Fibroblast of lung (primary cell): ENCODE data around the gene UXS1. TPM values are rescaled to one million over a fixed set of nuclear protein-coding genes. Genes with fewer than 3 reads are reported as not detected.

Source experiments
- DNase-seq, 2 donors: peaks; one replicate each; pipeline versions ENCODE4 v3.0.0 to v3.0.0-alpha.2; 2010; ENCODE audit warnings: low read depth in 2 of 2
- H2AFZ ChIP-seq: 2 replicates; pipeline ENCODE4 v1.5.1; 2012; ENCODE audit warnings: low read length, control low read depth, inconsistent platforms
- H3K27ac ChIP-seq: 2 replicates; pipeline ENCODE4 v1.5.1; 2011; ENCODE audit warnings: low read length, control low read depth; ENCODE audit not compliant: insufficient read depth
- H3K27me3 ChIP-seq: 2 replicates; pipeline ENCODE4 v1.5.1; 2011; ENCODE audit warnings: mild to moderate bottlenecking, low read length; ENCODE audit not compliant: control insufficient read depth, insufficient read depth
- H3K36me3 ChIP-seq: 2 replicates; pipeline ENCODE4 v1.5.1; 2011; ENCODE audit warnings: low read length; ENCODE audit not compliant: control insufficient read depth, insufficient read depth
- H3K4me1 ChIP-seq: 2 replicates; pipeline ENCODE4 v1.5.1; 2011; ENCODE audit warnings: low read length; ENCODE audit not compliant: control insufficient read depth, insufficient read depth; ENCODE audit errors: extremely low read depth
- H3K4me2 ChIP-seq: 2 replicates; pipeline ENCODE4 v1.5.1; 2011; ENCODE audit warnings: low read length, control low read depth; ENCODE audit not compliant: insufficient read depth; ENCODE audit errors: extremely low read depth
- H3K4me3 ChIP-seq, 4 experiments: fragments of 200-600 bp in 1 of 4; sonication (generic) in 1 of 4; replicated peaks in 1 of 4; 2 replicates each; pipeline ENCODE4 v1.5.1; 2011 to 2016; ENCODE audit warnings: low read length in 4 of 4, low read depth in 3 of 4, mild to moderate bottlenecking in 3 of 4, control low read depth in 2 of 4, inconsistent platforms in 1 of 4, mixed read lengths in 1 of 4; ENCODE audit not compliant: insufficient read depth in 1 of 4; ENCODE audit errors: control extremely low read depth in 1 of 4
- H3K79me2 ChIP-seq: 2 replicates; pipeline ENCODE4 v1.5.1; 2012; ENCODE audit warnings: mild to moderate bottlenecking, low read length, inconsistent platforms; ENCODE audit not compliant: control insufficient read depth, insufficient read depth
- H3K9ac ChIP-seq: 2 replicates; pipeline ENCODE4 v1.5.1; 2011; ENCODE audit warnings: mild to moderate bottlenecking, low read length, control low read depth; ENCODE audit not compliant: insufficient read depth
- H3K9me3 ChIP-seq: 2 replicates; pipeline ENCODE4 v1.5.1; 2012; ENCODE audit warnings: low read depth, low read length; ENCODE audit not compliant: control insufficient read depth, insufficient read depth
- H4K20me1 ChIP-seq: 2 replicates; pipeline ENCODE4 v1.5.1; 2011; ENCODE audit warnings: low read length; ENCODE audit not compliant: control insufficient read depth, insufficient read depth; ENCODE audit errors: extremely low read depth
- EZH2 ChIP-seq: IDR thresholded peaks from 2 replicates; pipeline ENCODE4 v1.5.1; 2012; ENCODE audit warnings: low read length, control low read depth, mild to moderate bottlenecking; ENCODE audit errors: missing control alignments
- polyA plus RNA-seq, 2 donors: library from polyadenylated mRNA; depleted of rRNA in 1 of 2; stranded (reverse) in 1 of 2; unstranded in 1 of 2; fragments of >200 nt; gene quantifications; 2 replicates each; pipeline ENCODE4 v1.2.1, GENCODE V29; 2011 to 2012; ENCODE audit warnings: missing spikeins in 1 of 2
- total RNA-seq: library from RNA; depleted of rRNA; stranded (reverse); fragments of >200 nt; gene quantifications from 2 replicates; pipeline ENCODE4 v1.2.1, GENCODE V29; 2014
- TF ChIP-seq, protein P1 (sequence below), 2 donors: IDR thresholded peaks in 1 of 2; conservative IDR thresholded peaks in 1 of 2; 1 replicate in 1 of 2; 2 replicates in 1 of 2; pipeline ENCODE4 v1.5.1; 2011 to 2012; ENCODE audit warnings: low read length in 2 of 2, control low read depth in 1 of 2, inconsistent platforms in 1 of 2, low read depth in 1 of 2, mild to moderate bottlenecking in 1 of 2

Gene UXS1
- total and polyA plus RNA-seq, 2 donors (not counting 1 experiment from before 2014, with no cell fraction given) = 23.1 to 59.8 TPM

DNA sequence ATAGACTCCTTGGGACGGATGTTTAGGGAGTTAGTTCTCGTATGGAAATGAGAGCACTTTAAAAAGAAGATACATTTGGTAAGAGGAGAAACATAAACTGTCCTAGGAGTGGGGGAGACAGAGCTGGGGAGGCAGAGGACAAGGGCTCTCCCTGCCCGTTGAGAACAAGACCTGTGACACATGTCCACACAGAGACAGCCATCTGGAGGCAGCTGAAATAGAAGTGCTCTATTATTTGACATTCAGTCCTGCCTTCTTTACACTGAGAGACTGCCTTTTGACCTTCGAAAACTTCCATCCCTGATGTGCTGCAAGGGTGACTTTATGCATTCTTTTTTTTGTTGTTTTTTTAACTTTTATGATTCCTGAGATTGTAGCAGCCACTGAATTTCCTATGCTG is 150.1 kb downstream of the UXS1 start:
- Histone ChIP-seq H3K9me3 (no peaks in the 10 kb centered on the region), H3K36me3 (no peaks in the 10 kb centered on the region), H3K4me1 (no peaks in the 10 kb centered on the region), H3K27me3 (no peaks in the 10 kb centered on the region), H4K20me1 (no peaks in the 10 kb centered on the region), H3K4me3 (no peak overlapping the region), H3K9ac (no peak overlapping the region), H2AFZ (no peak overlapping the region), H3K4me2 (no peak overlapping the region), H3K27ac (no peak overlapping the region), H3K79me2 (no peaks in the 10 kb centered on the region)
- DNase-seq = no peak
- TF ChIP-seq, protein P1, sequence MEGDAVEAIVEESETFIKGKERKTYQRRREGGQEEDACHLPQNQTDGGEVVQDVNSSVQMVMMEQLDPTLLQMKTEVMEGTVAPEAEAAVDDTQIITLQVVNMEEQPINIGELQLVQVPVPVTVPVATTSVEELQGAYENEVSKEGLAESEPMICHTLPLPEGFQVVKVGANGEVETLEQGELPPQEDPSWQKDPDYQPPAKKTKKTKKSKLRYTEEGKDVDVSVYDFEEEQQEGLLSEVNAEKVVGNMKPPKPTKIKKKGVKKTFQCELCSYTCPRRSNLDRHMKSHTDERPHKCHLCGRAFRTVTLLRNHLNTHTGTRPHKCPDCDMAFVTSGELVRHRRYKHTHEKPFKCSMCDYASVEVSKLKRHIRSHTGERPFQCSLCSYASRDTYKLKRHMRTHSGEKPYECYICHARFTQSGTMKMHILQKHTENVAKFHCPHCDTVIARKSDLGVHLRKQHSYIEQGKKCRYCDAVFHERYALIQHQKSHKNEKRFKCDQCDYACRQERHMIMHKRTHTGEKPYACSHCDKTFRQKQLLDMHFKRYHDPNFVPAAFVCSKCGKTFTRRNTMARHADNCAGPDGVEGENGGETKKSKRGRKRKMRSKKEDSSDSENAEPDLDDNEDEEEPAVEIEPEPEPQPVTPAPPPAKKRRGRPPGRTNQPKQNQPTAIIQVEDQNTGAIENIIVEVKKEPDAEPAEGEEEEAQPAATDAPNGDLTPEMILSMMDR (conservative IDR thresholded peaks at IDR 0.05 in 1 of 2, IDR thresholded peaks at IDR 0.05 in 1 of 2; ENCODE audit: low read depth in 1 of 2, low read length in 2 of 2) = no peak
- no peak for TF ChIP-seq EZH2
